Activated naive CD8-positive, alpha-beta T cell treated with anti-CD3 and anti-CD28 coated beads, Interleukin-2, amount 10 ng/mL, durations not matched to agents 7 days and 5 days (primary cell): ENCODE results near the gene MIPOL1. TPM values are rescaled to one million over a fixed set of nuclear protein-coding genes. Genes with fewer than 3 reads are reported as not detected.

ENCODE experiments used
- ATAC-seq: fragments of 150-1000 bp; cut with Tn5 transposase; one replicate; pipeline ENCODE4 v1.10.0; 2021; ENCODE audit warnings: low read depth, moderate library complexity
- POLR2A ChIA-PET: fragments of 350-600 bp; sonication (Branson Sonifier 250); formaldehyde crosslinking; loops from one replicate; lab custom pipeline; 2021; ENCODE audit warnings: antibody characterized with exemption; lab: Charles Lee
- DNase-seq: peaks from one replicate; pipeline ENCODE4 v3.0.0; 2021
- H3K27ac Mint-ChIP-seq: one replicate; pipeline ENCODE4 v1.8.0; 2022; ENCODE audit warnings: mild to moderate bottlenecking, mixed read lengths
- H3K27me3 Mint-ChIP-seq: one replicate; pipeline ENCODE4 v1.8.0; 2022; ENCODE audit warnings: mild to moderate bottlenecking, moderate library complexity, mixed read lengths
- H3K36me3 Mint-ChIP-seq: one replicate; pipeline ENCODE4 v1.8.0; 2021; ENCODE audit warnings: mild to moderate bottlenecking, mixed read lengths
- H3K4me1 Mint-ChIP-seq: one replicate; pipeline ENCODE4 v1.8.0; 2021; ENCODE audit warnings: mixed read lengths
- H3K4me3 Mint-ChIP-seq: one replicate; pipeline ENCODE4 v1.8.0; 2022; ENCODE audit warnings: mild to moderate bottlenecking, moderate library complexity, mixed read lengths
- H3K9me3 Mint-ChIP-seq: one replicate; pipeline ENCODE4 v1.8.0; 2021; ENCODE audit warnings: mixed read lengths
- total RNA-seq, 2 experiments: library from RNA; stranded (reverse); gene quantifications; one replicate each; pipeline ENCODE4 v1.2.3, GENCODE V29; 2021

MIPOL1 gene
- total RNA-seq, 2 experiments from 2014 or later, result not detected

- H3K9me3 Mint-ChIP-seq, result peaks cover 1% of the 10 kb centered on the region
- no peak overlapping the region for H3K4me3 Mint-ChIP-seq
- no peaks in the 10 kb centered on the region for H3K36me3 Mint-ChIP-seq
- H3K4me1 Mint-ChIP-seq, result peaks cover 1% of the 10 kb centered on the region
- no peak overlapping the region for H3K27ac Mint-ChIP-seq
- H3K27me3 Mint-ChIP-seq, result peaks cover 57% of the 10 kb centered on the region
- POLR2A ChIA-PET, result no interaction called here
- ATAC-seq (no peak), DNase-seq (no peak)
Observed at GRCh38 chr14:37600880-37601741, 403.4 kb downstream of the MIPOL1 start.

DNA sequence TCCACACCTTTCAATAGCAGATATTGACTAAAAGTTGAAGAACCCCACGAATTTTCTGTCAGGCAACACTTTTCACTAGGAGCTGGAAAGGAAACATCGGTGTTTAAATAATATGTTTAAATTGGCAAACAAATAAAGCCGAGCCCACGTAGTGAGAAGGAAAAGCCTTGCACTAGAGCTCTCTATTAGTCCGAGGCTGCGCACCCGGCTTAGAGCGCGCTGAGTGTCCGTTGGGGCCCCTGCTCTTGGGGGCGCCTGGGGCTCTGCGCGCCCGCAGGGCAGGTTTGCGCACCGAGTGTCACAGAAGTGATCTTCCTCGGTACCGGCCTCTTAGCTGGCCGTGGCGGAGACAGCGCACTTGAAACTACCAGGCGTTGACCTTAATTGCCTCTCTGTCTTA is 404.1 kb downstream of the MIPOL1 start:
- POLR2A ChIA-PET, result no interaction called here
- no peak overlapping the region for H3K4me3 Mint-ChIP-seq
- H3K27me3 Mint-ChIP-seq, result peaks cover 49% of the 10 kb centered on the region
- no peak overlapping the region for H3K27ac Mint-ChIP-seq
- H3K4me1 Mint-ChIP-seq, result peaks cover 1% of the 10 kb centered on the region
- peaks cover 1% of the 10 kb centered on the region for H3K9me3 Mint-ChIP-seq
- ATAC-seq, result no peak
- DNase-seq, result no peak
- no peaks in the 10 kb centered on the region for H3K36me3 Mint-ChIP-seq

Other genes starting within 250 kb of the MIPOL1 start
- gene SLC25A21, start 25.3 kb upstream of the MIPOL1 start, total RNA-seq, result not detected